ENCODE measurements around the gene ZNF654.
A peak's percentile ranks its signal among the peaks of the same experiment; 100 is the strongest.
"Not testable (repeated sequence)": the region's sequence is repeated elsewhere in the genome, so short reads cannot be mapped to it uniquely, and the experiment has no call there.

The ZNF654 gene

GRCh38 chr3:88133711-88134263, 74.7 kb downstream of the ZNF654 start:
- H3K4me3 ChIP-seq (ENCODE audit: low read depth, low read length): no peak overlapping the region

GRCh38 chr3:88137836-88138235, 78.8 kb downstream of the ZNF654 start:
- H3K4me3 ChIP-seq (ENCODE audit: low read depth, low read length): no peak overlapping the region

- H3K4me3 ChIP-seq (ENCODE audit: low read depth, low read length): no peak overlapping the region
Observed at GRCh38 chr3:88141458-88142083, 82.5 kb downstream of the ZNF654 start.

GRCh38 chr3:88142094-88142624, 83.1 kb downstream of the ZNF654 start:
- H3K4me3 ChIP-seq (ENCODE audit: low read depth, low read length): no peak overlapping the region

- no peak overlapping the region for H3K4me3 ChIP-seq (ENCODE audit: low read depth, low read length)
Observed at GRCh38 chr3:88147261-88147660, 88.2 kb downstream of the ZNF654 start.

- H3K4me3 ChIP-seq (ENCODE audit: low read depth, low read length): peak overlapping the region; percentile 92
Observed at GRCh38 chr3:88148651-88149050, 89.6 kb downstream of the ZNF654 start.

- H3K4me3 ChIP-seq (ENCODE audit: low read depth, low read length): peak overlapping the region; percentile 92
Observed at GRCh38 chr3:88149101-88149508, 90.0 kb downstream of the ZNF654 start.

GRCh38 chr3:88149509-88150362, 90.7 kb downstream of the ZNF654 start, which contains the start of gene C3orf38:
C3orf38 (plus strand) TSS chr3:88149959; CDS start chr3:88150053, 94 bp downstream.
- peak within 1 kb of the TSS; percentile 92 for H3K4me3 ChIP-seq (ENCODE audit: low read depth, low read length)

- peak overlapping the region; percentile 92 for H3K4me3 ChIP-seq (ENCODE audit: low read depth, low read length)
Observed at GRCh38 chr3:88150371-88150770, 91.3 kb downstream of the ZNF654 start.

GRCh38 chr3:88150806-88151205, 91.8 kb downstream of the ZNF654 start:
- H3K4me3 ChIP-seq (ENCODE audit: low read depth, low read length): peak overlapping the region; percentile 92

- H3K4me3 ChIP-seq (ENCODE audit: low read depth, low read length): peak overlapping the region; percentile 92
Observed at GRCh38 chr3:88151358-88151757, 92.3 kb downstream of the ZNF654 start.

- H3K4me3 ChIP-seq (ENCODE audit: low read depth, low read length): no peak overlapping the region
Observed at GRCh38 chr3:88152841-88153240, 93.8 kb downstream of the ZNF654 start.

- no peak overlapping the region for H3K4me3 ChIP-seq (ENCODE audit: low read depth, low read length)
Observed at GRCh38 chr3:88166419-88166971, 107.4 kb downstream of the ZNF654 start.

GRCh38 chr3:88167173-88167572, 108.1 kb downstream of the ZNF654 start:
- no peak overlapping the region for H3K4me3 ChIP-seq (ENCODE audit: low read depth, low read length)

- H3K4me3 ChIP-seq (ENCODE audit: low read depth, low read length): no peak overlapping the region
Observed at GRCh38 chr3:88167704-88168103, 108.6 kb downstream of the ZNF654 start.

- H3K4me3 ChIP-seq (ENCODE audit: low read depth, low read length): no peak overlapping the region
Observed at GRCh38 chr3:88168171-88168570, 109.1 kb downstream of the ZNF654 start.

GRCh38 chr3:88180398-88180999, 121.4 kb downstream of the ZNF654 start:
- no peak overlapping the region for H3K4me3 ChIP-seq (ENCODE audit: low read depth, low read length)

- H3K4me3 ChIP-seq (ENCODE audit: low read depth, low read length): not testable (repeated sequence)
Observed at GRCh38 chr3:88182165-88182918, 123.3 kb downstream of the ZNF654 start.

GRCh38 chr3:88188436-88188835, 129.4 kb downstream of the ZNF654 start:
- no peak overlapping the region for H3K4me3 ChIP-seq (ENCODE audit: low read depth, low read length)

GRCh38 chr3:88189361-88189810, 130.3 kb downstream of the ZNF654 start:
- no peak overlapping the region for H3K4me3 ChIP-seq (ENCODE audit: low read depth, low read length)
